HG03045 (cell line): ENCODE measurements around the gene PPP1R13B.
A peak's percentile ranks its signal among the peaks of the same experiment; 100 is the strongest.
"Not testable (repeated sequence)": the region's sequence is repeated elsewhere in the genome, so short reads cannot be mapped to it uniquely, and the experiment has no call there.

ENCODE experiments used
- ATAC-seq: cut with Tn5 transposase; IDR thresholded peaks from one replicate; pipeline ENCODE4 v1.9.1; 2021; ENCODE audit warnings: mild to moderate bottlenecking, moderate library complexity; ENCODE audit not compliant: unreplicated experiment

PPP1R13B gene

GRCh38 chr14:103859416-103860202 is 12.2 kb upstream of the PPP1R13B start:
- no peak for ATAC-seq

- no peak for ATAC-seq
Measured at GRCh38 chr14:103858063-103858781, 10.8 kb upstream of the PPP1R13B start.

- ATAC-seq = no peak
Measured at GRCh38 chr14:103857256-103857655, 9.9 kb upstream of the PPP1R13B start.

- no peak for ATAC-seq
Measured at GRCh38 chr14:103856607-103857006, 9.2 kb upstream of the PPP1R13B start.

- no peak for ATAC-seq
Measured at GRCh38 chr14:103856105-103856504, 8.7 kb upstream of the PPP1R13B start.

GRCh38 chr14:103855734-103856095 is 8.3 kb upstream of the PPP1R13B start:
- no peak for ATAC-seq

- ATAC-seq = no peak
Measured at GRCh38 chr14:103854822-103855733, 7.7 kb upstream of the PPP1R13B start.

GRCh38 chr14:103854017-103854808 is 6.8 kb upstream of the PPP1R13B start:
- no peak for ATAC-seq

- no peak for ATAC-seq
Measured at GRCh38 chr14:103849151-103849886, 1.9 kb upstream of the PPP1R13B start.

GRCh38 chr14:103848175-103849077 is 1.1 kb upstream of the PPP1R13B start:
- ATAC-seq = no peak

GRCh38 chr14:103846543-103847450 is 578 bp downstream of the PPP1R13B start:
- peak; percentile 32 for ATAC-seq

- ATAC-seq = no peak
Measured at GRCh38 chr14:103846097-103846496, 1.3 kb downstream of the PPP1R13B start.

- ATAC-seq = no peak
Measured at GRCh38 chr14:103845327-103845726, 2.0 kb downstream of the PPP1R13B start.

- not testable (repeated sequence) for ATAC-seq
Measured at GRCh38 chr14:103841265-103841664, 6.1 kb downstream of the PPP1R13B start.

- no peak for ATAC-seq
Measured at GRCh38 chr14:103840014-103840413, 7.4 kb downstream of the PPP1R13B start.

GRCh38 chr14:103839579-103839978 is 7.8 kb downstream of the PPP1R13B start:
- no peak for ATAC-seq

GRCh38 chr14:103838117-103838516 is 9.3 kb downstream of the PPP1R13B start:
- no peak for ATAC-seq
